Measurements from ENCODE around the gene CREB3L2.

CREB3L2 gene

DNA sequence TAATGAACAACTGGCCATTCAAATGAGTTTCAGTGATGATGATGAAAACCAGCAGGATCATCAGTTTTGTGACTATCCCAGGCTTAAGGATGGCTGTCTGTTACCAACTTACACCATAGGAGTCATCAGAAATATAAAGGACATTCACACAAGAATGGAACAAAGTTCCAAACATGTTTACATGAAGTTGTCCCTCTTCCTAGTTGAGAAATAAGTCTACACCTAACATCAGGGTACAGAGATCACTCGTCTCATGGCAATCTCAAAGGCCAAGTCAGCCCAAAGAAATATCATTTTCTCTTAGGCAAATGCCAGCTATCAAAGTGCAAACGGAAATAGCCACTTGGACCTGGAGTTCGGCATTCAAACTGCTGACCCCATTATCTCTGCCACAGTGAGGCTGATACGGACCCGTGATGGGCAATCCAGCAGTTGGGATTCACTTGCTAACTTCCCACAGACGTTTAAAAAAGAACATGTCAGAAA lies 53.0 kb downstream of the CREB3L2 start:
- DNase-seq: no peak

- no peak for DNase-seq
Observed at GRCh38 chr7:137948083-137948844, 53.6 kb downstream of the CREB3L2 start.

GRCh38 chr7:137947046-137947445 lies 54.8 kb downstream of the CREB3L2 start:
- DNase-seq: no peak

GRCh38 chr7:137946011-137946410 lies 55.9 kb downstream of the CREB3L2 start:
- DNase-seq: no peak

GRCh38 chr7:137944168-137944567 lies 57.7 kb downstream of the CREB3L2 start:
- no peak for DNase-seq

GRCh38 chr7:137943132-137943551 lies 58.7 kb downstream of the CREB3L2 start:
- no peak for DNase-seq

DNA sequence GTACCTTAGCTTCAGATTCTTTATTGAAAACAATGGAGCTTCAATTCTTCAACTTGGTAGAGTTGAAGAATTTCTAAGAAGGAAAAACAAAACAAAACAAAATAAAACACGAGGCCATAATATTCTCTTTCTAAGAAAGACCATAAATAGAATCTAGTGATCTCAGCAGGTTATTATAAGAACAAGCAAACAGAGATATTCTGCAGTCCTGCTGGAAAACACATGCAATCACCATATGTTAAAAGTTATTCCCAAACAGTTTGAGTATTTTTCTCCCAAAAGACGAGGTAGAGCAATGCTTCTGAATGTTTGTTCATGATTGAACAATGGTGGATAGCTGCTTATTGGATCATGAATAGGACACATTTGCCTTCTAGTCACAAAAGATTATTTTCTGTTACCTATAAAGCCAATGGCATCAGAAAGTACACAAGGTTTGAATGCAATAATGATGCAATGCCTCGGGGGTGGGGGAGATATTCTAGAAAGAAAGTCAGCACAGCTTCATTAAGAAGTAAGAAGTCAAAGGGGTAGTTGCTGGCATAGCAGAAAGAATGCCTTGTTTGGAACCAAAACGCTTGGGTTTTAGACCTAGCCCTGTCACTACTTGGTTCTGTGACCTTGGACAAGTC lies 59.3 kb downstream of the CREB3L2 start:
- no peak for DNase-seq

- DNase-seq: no peak
Observed at GRCh38 chr7:137940656-137941518, 61.0 kb downstream of the CREB3L2 start.

- no peak for DNase-seq
Observed at GRCh38 chr7:137940218-137940617, 61.7 kb downstream of the CREB3L2 start.

DNA sequence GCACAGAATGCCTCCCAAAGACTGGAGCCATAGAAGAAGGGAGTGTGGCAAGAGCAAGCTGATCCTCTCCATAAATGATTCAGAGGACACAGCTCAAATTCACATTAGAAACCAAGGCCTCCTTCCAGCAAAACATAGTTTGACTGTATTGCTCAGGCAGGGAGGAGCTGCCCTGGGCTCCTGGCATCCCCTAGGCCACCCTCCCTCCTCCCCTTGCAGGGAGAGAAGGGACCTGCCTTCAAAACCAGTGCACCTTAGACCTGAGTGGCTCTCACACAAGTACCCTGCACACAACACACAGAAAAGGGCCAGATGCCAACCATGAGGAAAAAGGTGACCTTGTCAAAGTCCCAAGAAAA lies 64.7 kb downstream of the CREB3L2 start:
- DNase-seq: no peak

GRCh38 chr7:137936509-137937201 lies 65.2 kb downstream of the CREB3L2 start:
- no peak for DNase-seq

DNA sequence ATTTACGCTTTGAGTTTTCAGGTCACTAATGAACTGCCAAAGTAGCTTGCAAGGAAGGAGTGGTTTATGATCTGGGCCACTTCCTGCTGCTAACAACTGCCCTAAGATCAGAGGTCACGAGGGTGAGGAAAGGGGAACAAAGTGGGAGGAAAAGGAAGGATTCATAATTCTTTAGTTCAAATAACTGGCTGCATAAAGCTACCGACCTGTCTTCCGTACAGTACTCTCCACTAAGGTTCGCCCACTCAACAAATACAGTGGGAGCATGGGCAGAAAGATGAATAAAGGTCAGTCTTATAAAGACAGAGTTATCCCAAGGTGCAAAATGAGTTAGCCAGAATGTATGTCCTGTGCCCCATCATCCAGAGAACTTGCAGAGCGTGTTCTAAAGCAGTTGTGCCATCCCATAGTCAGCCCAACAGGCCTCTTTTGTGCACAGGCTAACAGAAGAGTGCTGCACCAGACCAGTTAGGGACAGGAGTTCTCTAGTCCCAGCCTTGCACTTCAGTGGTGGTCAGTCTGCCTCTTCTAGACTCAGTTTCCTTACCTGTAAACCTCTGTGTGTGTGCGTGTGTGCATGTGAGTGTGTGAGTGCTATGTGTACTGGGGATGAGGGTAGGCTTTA lies 65.9 kb downstream of the CREB3L2 start:
- no peak for DNase-seq

DNA sequence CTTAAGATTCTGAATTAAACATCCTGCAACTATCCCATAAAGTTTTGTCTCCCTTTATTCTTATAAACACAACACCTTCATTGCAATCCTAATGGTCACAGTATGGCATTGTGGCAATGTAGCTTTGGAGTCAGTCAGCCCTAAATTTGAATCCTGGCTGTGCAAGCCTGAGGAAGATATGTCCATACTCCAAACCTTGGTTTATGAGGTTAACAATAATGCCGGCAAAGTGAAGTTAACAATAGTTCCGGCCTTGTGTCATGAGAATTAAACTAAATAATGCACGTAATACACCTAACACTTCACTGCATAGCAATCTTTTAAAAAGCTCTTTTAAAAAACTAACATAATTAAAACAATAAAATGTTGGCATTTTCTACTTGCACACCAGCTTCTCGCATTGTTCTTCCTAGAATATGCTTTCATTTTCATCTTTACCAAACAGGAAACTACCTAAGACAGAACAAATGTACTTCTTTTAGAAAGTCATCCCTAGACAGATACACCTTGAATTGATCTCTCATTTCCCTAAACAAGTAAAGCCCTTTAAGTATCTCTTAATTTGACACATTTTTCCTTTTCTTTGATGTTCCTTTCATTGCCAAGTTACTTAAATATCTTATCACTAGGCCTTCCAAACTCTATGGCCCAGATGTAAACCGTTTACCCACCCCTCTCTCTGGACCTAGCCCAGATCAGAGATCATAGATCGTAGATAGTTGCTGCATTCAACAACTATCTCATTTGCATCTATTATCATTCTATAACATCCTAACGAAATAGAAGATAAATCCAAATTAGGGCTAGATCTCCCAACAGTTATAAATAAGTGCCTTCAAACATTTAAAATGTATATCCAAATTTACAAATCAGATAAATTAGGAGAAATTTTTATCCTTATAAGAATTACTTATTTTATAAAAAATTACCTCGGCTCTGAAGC lies 66.7 kb downstream of the CREB3L2 start:
- no peak for DNase-seq

DNA sequence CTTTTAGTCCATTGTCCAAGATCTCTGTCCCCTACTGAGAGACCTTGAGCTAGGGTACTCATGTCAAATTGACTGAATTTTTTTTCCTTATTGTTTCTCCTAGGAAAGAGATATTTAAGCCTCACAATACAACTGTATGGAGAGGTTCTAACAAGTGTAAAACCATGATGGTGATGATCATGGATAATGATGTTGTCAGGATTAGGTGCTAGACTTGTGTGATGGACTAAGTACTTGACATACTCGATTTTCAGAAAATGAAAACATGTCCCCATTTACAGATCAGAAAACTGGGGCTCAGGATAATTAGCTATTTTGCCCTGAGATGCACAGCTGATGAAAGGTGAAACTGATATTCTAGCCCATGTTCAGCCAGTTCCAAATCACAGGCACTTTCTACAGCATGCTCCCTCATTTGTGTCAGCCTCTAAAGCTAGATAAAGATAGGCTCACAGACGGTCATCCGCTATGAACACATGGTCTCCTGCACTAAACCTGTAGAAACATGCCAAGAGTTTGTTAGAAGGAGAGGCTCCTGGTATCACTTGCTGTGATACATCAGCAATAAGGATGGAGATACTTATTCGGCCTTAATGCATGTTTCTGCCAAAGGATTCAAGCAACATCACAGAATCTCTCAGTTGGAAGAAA lies 67.6 kb downstream of the CREB3L2 start:
- DNase-seq: no peak

GRCh38 chr7:137933270-137934017 lies 68.4 kb downstream of the CREB3L2 start:
- DNase-seq: no peak

GRCh38 chr7:137932881-137933269 lies 69.0 kb downstream of the CREB3L2 start:
- no peak for DNase-seq

- no peak for DNase-seq
Observed at GRCh38 chr7:137931823-137932222, 70.1 kb downstream of the CREB3L2 start.

DNA sequence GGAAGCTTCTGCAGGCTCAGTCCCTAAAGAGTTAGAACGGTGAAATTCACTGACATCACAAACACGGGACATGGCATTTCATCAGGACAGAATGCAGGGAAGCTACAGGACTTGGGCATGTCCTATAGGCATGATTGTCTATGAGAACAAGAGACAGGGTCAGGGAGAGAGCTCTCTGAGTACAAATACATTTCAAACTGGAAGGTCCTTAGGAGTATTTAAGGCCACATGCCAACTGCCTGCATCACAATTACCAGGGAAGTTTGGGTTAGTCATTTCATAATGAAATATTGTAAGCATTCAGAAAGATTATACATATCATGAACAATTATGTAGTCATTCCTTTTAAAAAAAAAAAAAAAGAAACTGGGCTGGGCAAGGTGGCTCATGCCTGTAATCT lies 71.3 kb downstream of the CREB3L2 start:
- DNase-seq: no peak

DNA sequence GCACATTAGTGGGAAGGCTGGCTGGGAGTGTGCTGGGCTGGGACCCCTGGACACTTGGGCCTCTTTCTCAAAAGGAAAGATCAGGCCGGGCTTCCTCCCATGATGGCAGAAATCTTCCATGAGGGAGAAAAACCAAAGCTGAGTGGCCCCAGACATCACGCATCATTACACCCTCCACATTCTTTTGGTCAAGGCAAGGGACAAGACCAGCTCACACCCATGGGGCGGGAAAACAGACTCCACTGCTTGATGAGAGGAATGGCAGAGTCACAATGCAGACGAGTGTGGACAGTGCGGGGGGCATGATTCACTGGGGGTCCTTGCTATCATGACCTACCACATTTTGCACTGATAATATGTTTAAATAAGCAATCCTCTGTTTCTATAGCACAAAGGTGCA lies 73.3 kb downstream of the CREB3L2 start:
- DNase-seq: no peak

DNA sequence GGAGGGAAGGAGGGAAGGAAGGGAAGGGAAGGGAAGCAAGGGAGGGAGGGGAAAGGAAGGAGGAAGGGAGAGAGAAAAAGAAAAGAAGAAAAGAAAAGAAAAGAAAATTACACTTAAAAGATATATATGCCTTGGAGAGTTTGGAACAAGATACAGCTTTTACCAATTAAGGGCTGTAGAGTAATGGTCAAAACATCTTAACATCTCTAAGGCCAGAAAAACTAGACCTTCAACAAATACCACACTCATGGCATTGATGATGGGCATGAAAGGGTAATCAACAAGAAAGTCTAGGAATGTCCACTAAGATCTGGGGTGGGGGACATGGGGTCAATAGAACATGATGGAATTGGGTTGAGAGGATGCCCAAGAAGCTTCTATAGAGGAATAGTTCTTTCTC lies 74.5 kb downstream of the CREB3L2 start:
- DNase-seq: no peak
